Measurements from ENCODE around the gene KIAA1328.
"Not testable (repeated sequence)": the region's sequence is repeated elsewhere in the genome, so short reads cannot be mapped to it uniquely, and the experiment has no call there.

KIAA1328 gene

GRCh38 chr18:36828630-36829361 is at the start of gene KIAA1328, which contains the start of gene TPGS2:
TSS of gene KIAA1328 (plus strand) at chr18:36829127. CDS start at chr18:36829139, 12 bp downstream.
TSS of gene TPGS2 (minus strand) at chr18:36829002. CDS start at chr18:36828767, 235 bp downstream.
- DNase-seq (ENCODE audit: low spot score) (peak; percentile 86), FAIRE-seq (peak; percentile 55)

GRCh38 chr18:36780748-36781147 is 48.2 kb upstream of the KIAA1328 start:
- DNase-seq (ENCODE audit: low spot score) (no peak), FAIRE-seq (no peak)

GRCh38 chr18:36782710-36783109 is 46.2 kb upstream of the KIAA1328 start:
- DNase-seq (ENCODE audit: low spot score) (no peak), FAIRE-seq (no peak)

GRCh38 chr18:36783792-36784191 is 45.1 kb upstream of the KIAA1328 start:
- DNase-seq (ENCODE audit: low spot score) (no peak), FAIRE-seq (no peak)

- DNase-seq (ENCODE audit: low spot score) = peak; percentile 10
- FAIRE-seq = no peak
Observed at GRCh38 chr18:36786686-36787085, 42.2 kb upstream of the KIAA1328 start.

- FAIRE-seq (no peak), DNase-seq (ENCODE audit: low spot score) (no peak)
Observed at GRCh38 chr18:36792634-36793283, 36.2 kb upstream of the KIAA1328 start.

- no peak for DNase-seq (ENCODE audit: low spot score)
Observed at GRCh38 chr18:36798738-36799473, 30.0 kb upstream of the KIAA1328 start.

GRCh38 chr18:36805105-36805504 is 23.8 kb upstream of the KIAA1328 start:
- FAIRE-seq (no peak), DNase-seq (ENCODE audit: low spot score) (no peak)

More at GRCh38 chr18:36798738-36799473, 30.0 kb upstream of the KIAA1328 start:
- no peak for FAIRE-seq

- DNase-seq (ENCODE audit: low spot score) (no peak), FAIRE-seq (no peak)
Observed at GRCh38 chr18:36808681-36809080, 20.2 kb upstream of the KIAA1328 start.

- DNase-seq (ENCODE audit: low spot score) (peak; percentile 67), FAIRE-seq (no peak)
Observed at GRCh38 chr18:36809590-36810381, 19.1 kb upstream of the KIAA1328 start.

GRCh38 chr18:36811430-36811829 is 17.5 kb upstream of the KIAA1328 start:
- no peak for FAIRE-seq
- no peak for DNase-seq (ENCODE audit: low spot score)

- FAIRE-seq = no peak
Observed at GRCh38 chr18:36811955-36812354, 17.0 kb upstream of the KIAA1328 start.

GRCh38 chr18:36812678-36813077 is 16.2 kb upstream of the KIAA1328 start:
- DNase-seq (ENCODE audit: low spot score) = no peak
- no peak for FAIRE-seq

More at GRCh38 chr18:36811955-36812354, 17.0 kb upstream of the KIAA1328 start:
- no peak for DNase-seq (ENCODE audit: low spot score)

GRCh38 chr18:36813101-36813775 is 15.7 kb upstream of the KIAA1328 start:
- no peak for FAIRE-seq

GRCh38 chr18:36813824-36814223 is 15.1 kb upstream of the KIAA1328 start:
- DNase-seq (ENCODE audit: low spot score) = no peak
- no peak for FAIRE-seq

More at GRCh38 chr18:36813101-36813775, 15.7 kb upstream of the KIAA1328 start:
- DNase-seq (ENCODE audit: low spot score) = no peak

GRCh38 chr18:36814994-36815393 is 13.9 kb upstream of the KIAA1328 start:
- DNase-seq (ENCODE audit: low spot score) (no peak), FAIRE-seq (no peak)

- FAIRE-seq; DNase-seq (ENCODE audit: low spot score): not testable (repeated sequence)
Observed at GRCh38 chr18:36816096-36816495, 12.8 kb upstream of the KIAA1328 start.

- no peak for FAIRE-seq
Observed at GRCh38 chr18:36817039-36817438, 11.9 kb upstream of the KIAA1328 start.

GRCh38 chr18:36818652-36819051 is 10.3 kb upstream of the KIAA1328 start:
- FAIRE-seq = no peak
- DNase-seq (ENCODE audit: low spot score) = no peak

More at GRCh38 chr18:36817039-36817438, 11.9 kb upstream of the KIAA1328 start:
- DNase-seq (ENCODE audit: low spot score) = no peak

- no peak for FAIRE-seq
- no peak for DNase-seq (ENCODE audit: low spot score)
Observed at GRCh38 chr18:36819621-36820020, 9.3 kb upstream of the KIAA1328 start.

All from urothelium cell line (cell line).